GM18873 (cell line): ENCODE results near the gene NDST1.
"Not testable (repeated sequence)": the region's sequence is repeated elsewhere in the genome, so short reads cannot be mapped to it uniquely, and the experiment has no call there.

Experiments
- ATAC-seq: cut with Tn5 transposase; IDR thresholded peaks from one replicate; pipeline ENCODE4 v1.9.1; 2021; ENCODE audit warnings: mild to moderate bottlenecking, moderate library complexity, moderate number of reproducible peaks; ENCODE audit not compliant: unreplicated experiment, low FRiP score

Gene NDST1

GRCh38 chr5:150505816-150506215 lies 2.1 kb upstream of the NDST1 start:
- ATAC-seq: no peak

- ATAC-seq: no peak
Measured at GRCh38 chr5:150506571-150507473, 1.1 kb upstream of the NDST1 start.

GRCh38 chr5:150508277-150508640 lies 328 bp downstream of the NDST1 start:
- ATAC-seq: no peak

DNA sequence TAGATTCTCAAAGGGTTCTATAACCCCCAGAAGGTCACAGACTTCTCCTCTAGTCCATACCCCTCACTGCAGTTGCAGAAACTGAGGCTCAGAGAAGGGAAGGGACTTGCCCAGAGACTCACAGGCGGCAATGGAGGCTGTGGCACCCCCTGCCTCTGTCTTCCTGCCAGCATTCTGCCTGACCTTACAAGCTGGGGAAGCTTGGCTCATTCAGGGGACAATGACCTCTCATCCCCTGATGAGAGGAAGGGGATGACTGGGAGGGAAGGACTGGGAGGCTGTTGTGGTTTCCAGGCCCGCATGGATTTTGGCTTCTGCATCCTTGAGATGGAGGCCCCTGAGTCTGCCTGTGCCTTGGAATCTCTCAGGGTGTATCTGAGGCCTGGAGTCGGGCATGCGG lies 897 bp downstream of the NDST1 start:
- no peak for ATAC-seq

DNA sequence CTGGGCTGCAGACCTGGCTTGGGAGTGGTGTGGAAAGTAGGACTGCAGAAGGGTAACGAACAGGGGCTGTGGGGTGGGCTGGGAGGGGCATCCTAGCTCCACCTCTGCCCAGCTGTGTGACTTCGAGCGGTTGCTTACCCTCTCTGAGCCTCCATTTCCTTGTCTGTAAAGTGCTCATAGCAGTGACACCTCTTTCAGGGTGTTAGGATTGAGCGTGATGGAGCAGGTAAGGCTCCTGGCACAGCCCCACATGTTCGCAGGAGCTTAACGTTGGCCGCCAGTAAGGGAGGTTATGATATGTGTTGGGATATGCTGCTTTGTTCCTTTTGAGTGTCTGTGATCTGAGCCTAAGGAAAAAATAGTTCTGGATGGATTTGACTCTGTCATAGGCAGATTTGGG lies 2.1 kb downstream of the NDST1 start:
- no peak for ATAC-seq

DNA sequence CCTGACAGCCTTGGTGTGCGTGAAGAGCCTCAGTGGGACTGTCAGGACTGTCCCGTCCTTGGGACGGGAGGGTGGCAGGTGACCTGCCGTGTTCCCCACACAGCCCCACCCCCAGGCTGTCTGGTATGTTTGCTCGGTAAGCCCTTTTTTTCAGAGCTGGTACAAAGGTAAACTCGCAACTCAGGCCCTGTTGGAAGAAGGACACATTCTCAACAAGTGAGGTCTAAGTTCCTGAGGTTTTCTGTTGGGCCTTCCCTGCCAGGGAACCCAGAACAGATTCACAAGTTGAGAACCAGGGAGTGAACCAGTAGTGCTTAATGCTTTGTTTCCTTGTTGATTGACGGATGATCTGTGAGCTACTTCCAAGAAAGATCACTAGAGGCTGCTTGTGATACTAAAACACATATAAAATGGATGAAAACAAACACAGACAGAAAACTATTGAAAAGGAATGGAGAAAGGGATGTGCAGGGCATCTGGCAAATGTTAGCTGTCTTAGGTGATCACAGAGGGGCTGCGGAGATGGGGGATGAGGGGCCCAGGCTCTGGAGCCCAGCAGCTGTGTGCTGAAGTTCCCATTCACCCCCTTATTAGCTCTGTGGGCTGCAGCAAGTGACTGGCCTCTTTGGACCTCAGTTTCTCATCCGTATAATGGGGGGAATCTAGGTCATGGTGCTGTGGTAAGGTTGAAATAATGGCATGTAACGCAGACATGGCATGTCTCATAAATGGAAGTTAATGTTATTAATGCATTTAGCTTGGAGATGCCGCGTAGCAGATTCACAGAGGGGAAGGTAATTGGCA lies 2.7 kb downstream of the NDST1 start:
- ATAC-seq: no peak

GRCh38 chr5:150511578-150512367 lies 3.8 kb downstream of the NDST1 start:
- ATAC-seq: no peak

- ATAC-seq: no peak
Measured at GRCh38 chr5:150512368-150512747, 4.4 kb downstream of the NDST1 start.

DNA sequence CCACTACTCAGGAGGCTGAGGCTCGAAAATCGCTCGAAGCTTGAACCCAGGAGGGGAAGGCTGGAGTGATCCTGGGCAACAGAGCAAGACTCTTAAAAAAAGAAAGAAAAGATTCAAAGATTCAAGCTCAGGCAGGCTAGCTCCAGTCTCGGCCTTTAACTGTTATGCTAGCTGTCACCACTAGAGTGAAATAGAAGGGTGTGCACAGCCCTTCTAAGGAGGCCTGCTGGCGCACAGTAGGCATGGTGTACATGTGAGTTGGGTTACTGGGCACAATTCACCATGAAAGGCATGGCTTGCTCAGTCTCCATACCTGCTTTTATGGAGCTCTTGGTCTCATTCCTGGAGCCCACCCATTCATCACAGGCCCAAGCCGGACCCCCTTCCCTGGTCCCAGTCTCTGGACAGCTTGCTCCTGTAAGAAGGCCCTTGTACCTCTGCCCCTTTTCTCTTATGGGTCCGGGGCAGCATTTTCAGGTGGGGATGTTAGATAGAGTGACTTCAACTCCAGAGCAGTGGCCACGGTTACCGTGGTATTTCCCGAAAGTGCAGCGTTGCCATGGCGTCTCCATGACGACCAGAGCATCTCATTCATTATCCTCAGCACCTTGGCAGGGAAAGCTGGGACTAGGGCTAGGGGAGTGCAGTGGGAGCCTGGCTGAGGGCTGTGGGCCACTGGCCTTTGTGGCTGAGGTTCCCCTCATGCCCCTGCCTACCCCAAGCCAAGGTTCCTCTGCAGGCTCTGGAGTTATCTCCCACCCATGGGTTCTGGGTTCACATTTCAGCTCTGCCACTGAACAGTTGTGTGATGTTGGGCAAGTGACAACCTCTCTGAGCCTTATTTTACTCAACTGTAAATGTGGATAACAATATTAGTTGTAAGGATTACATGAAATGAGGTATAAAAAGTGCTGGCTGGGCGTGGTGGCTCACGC lies 5.7 kb downstream of the NDST1 start:
- ATAC-seq: no peak

GRCh38 chr5:150514708-150515211 lies 6.8 kb downstream of the NDST1 start:
- no peak for ATAC-seq

- ATAC-seq: no peak
Measured at GRCh38 chr5:150515446-150515845, 7.5 kb downstream of the NDST1 start.

- ATAC-seq: no peak
Measured at GRCh38 chr5:150516011-150516410, 8.1 kb downstream of the NDST1 start.

DNA sequence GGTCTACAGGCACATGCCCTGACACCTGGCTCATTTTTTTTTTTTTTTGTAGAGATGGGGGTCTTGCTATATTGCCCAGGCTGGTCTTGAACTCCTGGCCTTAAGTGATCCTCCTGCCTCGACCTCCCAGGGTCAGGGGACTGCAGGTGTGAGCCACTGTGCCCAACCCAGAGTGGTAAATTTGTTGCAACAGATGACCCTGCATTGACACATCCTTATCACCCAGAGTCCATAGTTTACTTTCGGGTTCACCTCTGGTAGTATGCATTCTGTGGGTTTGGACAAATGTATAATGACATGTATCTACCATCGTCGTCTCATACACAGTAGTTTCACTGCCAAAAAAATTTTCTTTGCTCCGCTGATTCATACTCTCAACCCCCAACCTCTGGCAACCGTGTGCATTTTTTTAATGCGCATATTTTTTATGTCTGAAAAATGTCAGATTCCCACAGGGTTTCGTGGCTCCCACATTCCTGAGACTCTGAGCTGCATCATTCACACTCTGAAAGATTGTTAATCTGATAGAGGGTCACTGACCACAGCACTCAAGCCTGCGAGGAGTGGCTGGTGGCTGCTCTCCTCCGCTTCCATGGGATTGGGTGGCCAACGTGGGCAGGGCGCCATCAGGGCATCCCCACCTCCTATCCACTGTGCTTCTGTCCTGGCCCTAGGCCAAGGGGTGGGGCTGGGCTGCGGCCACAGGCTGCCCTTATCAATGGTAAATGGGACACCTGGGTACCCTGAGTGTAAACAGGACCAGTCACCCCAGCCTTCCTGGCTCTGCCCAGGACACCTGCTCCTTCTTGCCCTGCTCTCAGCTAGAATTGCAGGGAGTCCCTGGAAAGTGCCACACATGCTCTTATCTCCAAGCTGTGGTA lies 9.6 kb downstream of the NDST1 start:
- no peak for ATAC-seq

GRCh38 chr5:150518712-150519559 lies 11.0 kb downstream of the NDST1 start:
- not testable (repeated sequence) for ATAC-seq

- no peak for ATAC-seq
Measured at GRCh38 chr5:150519560-150519945, 11.6 kb downstream of the NDST1 start.

GRCh38 chr5:150519978-150520377 lies 12.0 kb downstream of the NDST1 start:
- ATAC-seq: no peak

- ATAC-seq: no peak
Measured at GRCh38 chr5:150520747-150521521, 13.0 kb downstream of the NDST1 start.
